GM21825 (cell line): Measurements from ENCODE around the gene TIPRL.
"Not testable (repeated sequence)": the region's sequence is repeated elsewhere in the genome, so short reads cannot be mapped to it uniquely, and the experiment has no call there.

Experiments
- ATAC-seq: cut with Tn5 transposase; IDR thresholded peaks from one replicate; pipeline ENCODE4 v1.9.1; 2021; ENCODE audit warnings: mild to moderate bottlenecking, moderate library complexity; ENCODE audit not compliant: unreplicated experiment

TIPRL gene

DNA sequence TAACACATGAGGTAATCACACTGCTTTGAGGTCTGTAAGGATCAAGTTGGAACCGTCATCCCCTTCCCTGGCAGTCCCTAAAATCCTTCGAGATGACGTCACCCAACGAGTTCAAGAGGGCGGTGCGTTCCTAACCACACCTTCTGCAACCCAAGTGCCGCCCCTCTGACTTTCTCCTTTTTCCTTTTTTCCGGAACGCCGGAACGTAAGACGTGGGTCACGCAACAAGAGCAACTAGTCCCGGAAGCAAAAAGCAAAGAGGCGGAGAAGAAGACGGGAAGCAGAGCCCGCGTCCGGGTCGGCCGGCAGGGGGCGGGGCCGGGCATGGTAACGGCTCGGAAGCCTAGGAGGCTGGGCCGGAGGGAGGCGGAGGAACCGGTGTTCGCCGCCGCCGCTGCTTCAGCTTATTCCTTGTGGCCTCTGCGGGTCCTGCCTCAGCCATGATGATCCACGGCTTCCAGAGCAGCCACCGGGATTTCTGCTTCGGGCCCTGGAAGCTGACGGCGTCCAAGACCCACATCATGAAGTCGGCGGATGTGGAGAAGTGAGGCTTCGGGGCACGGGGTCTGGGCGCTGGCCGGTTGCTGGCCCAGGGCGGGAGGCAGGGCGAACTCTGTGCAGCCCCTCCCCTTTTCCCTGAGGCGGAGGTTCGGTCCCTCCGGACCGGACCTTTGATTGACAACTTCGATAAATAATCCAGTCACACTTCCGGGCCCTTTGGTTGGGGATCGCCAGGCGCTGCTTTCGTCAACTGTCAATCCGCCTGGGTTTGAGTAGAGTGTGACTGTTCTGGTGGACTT lies at the start of gene TIPRL:
TIPRL (plus strand) TSS at position 325 of the 800 bp plus-strand sequence; CDS start at position 441, 116 bp downstream.
- peak; percentile 92 for ATAC-seq

DNA sequence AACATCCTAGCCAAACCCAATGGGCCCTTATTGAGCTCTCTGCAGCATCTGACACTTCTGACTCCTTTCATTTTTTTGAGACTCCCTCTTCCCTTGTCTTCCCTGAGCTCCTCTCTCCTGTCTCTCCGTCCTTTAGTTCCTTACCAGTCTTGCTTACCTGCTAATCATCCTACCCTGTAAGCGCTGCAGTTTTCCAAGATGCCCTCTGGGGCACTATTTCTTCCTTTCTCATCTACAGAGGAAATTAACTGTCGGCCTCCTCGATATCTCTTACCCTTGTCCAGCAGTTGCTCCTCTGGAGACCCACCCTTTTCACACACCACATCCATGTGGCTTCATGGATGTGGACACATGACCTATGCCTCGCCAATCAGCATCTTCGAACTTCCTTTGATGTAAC lies 48.8 kb upstream of the TIPRL start:
- ATAC-seq, result no peak

DNA sequence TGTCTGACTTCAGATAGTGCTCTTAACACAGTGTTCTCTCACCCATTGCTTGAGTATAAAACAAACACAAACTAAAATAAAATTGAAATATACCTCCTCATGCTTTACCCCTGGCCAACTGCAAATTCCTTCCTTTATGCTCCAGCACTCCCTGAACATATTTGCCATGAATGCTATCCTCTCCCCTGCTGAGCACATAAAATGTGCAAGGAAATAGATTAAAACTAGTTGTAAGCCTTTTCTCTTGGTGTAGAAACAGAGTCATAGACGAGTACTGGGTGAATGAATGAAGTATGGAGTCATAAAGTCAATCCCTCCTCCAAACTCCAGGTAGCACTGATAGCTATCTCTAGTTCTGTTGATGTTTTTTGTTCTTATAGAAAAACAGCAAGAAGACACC lies 44.6 kb upstream of the TIPRL start:
- ATAC-seq, result no peak

DNA sequence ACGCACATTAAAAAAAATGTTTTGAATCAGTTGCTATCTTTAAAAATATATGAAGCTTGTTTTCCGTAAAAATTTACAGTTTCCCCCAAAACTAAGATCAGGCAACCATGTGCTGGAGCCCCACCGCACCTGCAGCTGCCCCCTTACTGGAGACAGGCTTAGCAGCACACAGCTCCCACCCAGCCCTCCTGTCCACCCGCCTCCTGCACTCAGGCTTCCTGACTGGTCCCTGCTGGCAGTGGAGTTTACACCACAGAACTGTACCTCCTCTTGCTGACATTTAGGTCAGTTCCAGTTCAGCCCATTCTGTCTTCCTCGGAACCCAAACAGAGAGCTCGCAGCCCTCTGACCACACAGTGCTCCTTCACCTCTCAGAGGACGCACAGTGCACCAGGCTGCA lies 44.1 kb upstream of the TIPRL start:
- no peak for ATAC-seq

DNA sequence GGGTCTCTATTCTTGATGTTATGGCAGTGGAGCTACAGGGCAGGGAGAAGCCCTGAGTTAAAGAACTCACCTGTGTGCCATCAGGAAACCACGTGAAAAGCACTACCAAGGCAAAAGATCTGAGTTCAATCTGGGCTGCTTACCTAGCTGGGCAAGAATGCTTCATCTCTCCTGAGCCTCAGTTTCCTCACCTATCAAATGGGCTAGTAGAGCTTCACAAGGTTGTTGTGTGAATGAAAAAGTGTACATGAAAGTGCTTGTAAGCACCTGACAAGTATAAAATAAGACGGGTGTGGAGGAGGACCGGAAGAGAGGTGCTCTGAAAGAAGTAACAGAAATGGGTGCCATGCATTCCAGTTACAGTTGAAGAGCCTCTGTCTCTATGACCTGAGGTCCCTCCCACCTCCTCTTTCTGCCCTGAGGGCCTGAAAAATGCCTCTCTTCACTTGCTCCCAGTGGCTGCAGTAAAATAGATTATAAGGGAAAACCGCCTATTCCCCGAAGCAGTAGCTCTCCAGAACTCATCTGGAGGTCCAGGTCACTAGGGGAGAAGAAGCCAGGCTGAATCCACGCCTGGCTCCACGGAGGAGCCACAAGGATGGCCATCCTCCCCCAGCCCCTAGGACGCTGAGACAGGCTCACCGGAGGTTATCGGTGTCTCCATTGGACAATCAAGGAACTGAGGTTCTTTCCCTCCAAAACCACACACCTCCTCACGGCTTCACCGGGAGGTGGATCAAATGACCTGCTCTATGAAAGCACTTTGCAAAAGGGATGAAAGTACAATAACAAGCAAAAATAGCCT lies 43.4 kb upstream of the TIPRL start:
- ATAC-seq, result no peak

DNA sequence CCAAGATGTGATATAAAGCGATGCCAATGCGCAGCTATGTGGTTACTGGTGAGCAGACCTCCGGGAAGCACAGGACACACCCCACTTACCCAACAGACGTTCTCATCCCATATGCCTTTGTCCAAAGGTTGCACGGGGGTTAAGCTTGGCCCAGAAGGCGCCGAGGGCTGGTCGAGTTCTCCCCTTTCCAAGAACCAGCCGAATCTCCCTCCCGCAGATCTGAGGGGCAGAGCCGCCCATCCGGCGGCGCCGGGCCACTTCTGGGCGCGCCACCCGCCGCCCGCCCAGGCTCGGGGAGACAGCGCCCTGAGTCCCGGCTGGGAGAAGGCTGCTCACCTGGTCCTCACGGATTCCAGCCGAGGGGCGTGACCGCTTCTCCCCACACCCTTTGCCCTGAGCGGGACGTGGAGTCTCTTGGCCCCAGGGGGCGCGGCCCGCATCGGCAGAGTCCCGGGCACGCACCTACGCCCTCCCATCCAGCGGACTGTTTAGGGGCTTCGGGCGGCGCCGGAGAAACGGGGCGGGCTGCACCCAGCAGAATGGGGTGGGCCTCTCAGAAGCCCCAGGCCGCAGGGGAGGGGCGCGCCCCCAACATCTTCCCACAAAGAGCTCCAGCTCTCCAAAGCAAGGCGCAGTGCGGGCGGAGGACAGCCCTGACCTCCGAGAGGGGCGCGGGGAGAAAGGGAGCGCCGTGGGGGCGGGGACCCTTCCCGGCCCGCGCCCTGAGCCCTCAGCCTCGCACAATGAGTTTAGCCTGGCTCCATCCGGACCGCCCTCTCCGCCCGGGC lies 42.6 kb upstream of the TIPRL start:
- ATAC-seq, result no peak

DNA sequence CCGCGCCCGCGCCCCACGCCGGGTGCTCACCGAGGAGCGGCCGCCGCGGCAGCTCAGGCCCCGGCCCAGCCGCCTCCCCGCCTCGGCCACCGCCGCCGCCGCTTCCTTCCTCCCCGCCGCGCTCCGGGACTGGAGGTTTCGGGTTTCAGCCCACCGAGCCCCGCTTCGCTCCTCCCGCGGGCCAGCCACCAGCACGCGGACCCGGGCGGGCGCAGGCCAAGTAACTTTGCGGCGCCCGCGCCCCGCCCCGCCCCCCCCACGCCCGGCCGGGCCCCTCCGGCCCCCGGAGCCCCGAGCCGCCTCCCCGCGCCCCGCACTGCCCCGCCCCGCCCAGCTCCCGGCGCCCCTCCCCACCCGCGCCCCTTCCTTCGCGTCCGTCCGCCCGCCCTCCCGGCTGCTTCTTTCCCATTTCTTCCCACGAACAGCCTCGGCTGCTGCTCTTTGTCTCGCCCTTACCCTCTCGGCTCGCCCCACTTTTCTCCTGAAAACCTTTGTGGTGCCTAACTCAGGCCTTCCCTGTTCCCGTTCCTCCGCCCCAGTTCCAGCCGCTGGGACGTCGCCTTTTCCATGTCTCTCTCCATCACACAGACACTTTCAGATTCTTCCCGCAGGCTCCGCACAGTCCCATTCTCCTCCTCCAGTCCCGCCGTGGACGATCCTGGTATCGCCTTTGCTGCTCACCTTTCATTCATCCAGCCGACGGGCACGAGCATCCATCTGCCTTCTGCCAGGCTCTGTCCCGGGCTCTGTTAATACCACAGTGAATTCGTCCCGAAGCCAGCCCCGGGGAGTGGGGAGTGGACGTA lies 41.9 kb upstream of the TIPRL start, which contains the start of gene GPR161:
GPR161 (minus strand) TSS at position 222 of the 806 bp plus-strand sequence. CDS start 32,080 bp downstream, outside the sequence.
- ATAC-seq, result no peak

DNA sequence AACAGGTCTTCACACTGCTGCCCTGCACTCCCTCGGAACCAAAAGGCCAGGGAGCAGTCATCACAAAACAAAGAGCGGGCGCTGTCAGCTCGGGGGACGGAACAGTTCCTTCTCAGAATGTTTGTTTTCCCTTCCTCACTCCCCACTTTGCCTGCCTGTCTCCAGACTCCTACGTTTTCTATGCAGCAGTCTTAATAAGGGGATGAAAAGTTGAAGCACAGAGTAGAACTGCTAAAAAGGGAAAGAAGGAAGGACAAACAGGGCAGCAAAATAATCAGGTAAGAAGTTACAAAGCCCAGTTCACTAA lies 41.3 kb upstream of the TIPRL start:
- ATAC-seq, result no peak

DNA sequence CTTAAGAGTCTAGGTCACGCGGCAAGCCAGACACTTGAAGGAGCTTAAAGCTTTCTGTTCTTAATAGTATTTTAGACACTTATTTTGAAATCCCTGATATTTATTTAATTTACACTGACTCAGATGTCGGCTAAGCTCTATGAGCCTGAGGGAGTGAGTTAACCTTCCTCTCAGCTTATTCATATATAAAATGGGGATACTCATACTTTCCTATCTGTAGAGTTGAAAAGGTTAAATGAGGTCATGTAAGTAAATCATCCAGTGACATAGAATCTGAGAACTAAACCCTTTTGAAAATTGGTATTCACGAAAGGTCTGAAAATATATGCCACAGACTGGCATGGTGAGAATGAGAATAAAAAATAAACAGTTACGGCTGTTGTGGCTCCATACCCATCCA lies 40.6 kb upstream of the TIPRL start:
- no peak for ATAC-seq

DNA sequence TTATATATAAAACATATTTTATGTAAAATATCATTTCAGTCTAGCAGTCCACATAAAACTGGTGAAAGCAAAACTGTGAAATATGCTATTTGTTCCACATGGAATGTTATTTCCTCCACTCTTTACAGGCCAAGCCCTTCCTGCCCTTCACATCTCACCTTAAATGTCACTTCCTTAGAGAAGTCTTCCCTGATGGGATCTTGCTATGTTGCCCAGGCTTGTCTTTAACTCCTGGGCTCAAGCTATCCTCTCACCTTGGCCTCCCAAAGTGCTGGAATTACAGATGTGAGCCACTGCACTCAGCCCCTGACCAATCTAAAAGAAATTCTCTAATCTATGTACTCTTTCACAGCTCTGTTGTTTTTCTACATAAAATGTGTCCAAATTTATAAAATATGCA lies 39.7 kb upstream of the TIPRL start:
- no peak for ATAC-seq

DNA sequence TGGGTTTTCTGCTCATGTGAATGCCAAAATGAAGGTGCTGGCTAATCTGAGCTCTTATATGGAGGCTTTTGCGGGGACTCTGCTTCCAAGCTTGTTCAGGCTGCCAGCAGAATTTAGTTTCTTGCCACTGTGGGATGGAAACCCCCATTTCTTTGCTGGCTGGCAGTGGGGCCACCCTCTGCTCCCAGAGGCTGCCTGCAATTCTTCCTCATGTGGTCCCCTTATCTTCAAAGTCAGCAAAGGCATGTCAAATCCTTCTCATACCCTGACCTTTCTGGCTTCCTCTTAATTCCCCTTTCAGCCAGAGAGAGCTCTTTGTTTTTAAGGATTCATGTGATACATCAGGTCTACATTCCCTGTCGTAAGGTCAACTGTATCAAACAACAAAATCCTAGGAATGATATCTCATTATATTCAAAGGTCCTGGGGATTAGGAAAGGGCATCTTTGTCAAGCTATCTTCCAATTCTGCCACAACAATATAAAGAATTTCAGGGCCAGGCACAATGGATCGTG lies 36.8 kb upstream of the TIPRL start:
- ATAC-seq, result no peak

DNA sequence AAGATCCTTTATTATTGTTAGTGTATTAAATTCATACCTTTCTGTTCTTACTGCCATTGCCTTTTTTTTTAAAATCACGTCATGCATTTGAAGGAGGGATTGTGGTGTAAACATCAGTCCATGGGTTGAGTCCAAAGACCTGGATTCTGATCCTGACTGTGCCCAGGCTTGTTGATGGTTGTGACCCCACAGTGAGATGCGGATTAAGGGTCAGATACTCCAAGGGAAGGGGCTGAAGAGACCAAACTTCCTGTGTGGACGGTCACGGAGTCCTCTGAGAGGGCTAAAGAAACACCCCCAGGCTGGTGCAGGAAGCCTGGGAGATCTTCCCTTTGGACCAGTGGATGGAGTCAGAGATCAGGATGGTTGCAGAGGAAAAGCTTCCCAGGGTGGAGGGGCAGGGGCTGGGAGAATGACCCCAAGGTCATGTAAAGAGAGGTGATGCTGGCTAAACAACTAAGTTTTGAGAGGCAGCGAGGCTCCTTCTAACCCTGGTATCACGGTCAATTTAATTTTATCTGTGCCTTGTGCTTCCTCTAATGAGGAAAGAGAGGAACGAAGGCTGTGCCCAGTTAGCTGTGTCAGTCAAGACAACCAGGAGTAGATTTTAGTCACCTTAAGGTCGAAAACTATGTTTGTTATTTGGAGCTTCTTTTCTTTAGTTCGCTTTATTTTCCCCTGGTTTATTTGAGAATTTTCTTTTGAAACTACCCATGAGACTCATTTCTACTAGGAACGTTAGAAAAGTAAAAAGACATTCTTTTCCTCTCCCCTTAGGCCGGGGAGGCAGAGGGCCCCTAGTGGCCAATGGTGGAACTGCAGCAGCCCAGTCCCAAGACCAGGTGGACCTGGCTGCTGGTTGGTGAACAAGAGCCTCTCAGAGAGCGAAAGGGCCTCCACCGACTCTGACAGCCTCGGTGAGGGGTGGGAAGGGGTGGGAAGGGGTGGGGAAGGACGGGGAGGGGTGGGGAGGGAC lies 33.3 kb upstream of the TIPRL start:
- peak; percentile 94 for ATAC-seq

DNA sequence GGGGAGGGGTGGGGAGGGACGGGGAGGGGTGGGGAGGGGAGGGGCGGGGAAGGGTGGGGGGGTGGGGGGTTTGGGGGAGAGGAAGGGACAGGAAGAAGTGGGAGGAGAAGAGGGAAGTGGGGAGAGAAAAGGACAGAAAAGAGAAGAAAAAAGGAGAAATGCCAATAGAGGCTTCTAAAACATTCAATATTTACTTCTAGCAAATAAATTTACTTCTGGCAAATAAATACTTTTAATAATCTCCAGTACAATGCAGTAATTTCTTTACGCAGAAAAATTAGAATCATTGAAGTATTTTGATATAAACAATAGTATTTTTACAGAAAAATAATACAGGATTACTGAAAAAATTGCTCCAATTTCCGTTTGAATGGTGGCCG lies 32.6 kb upstream of the TIPRL start:
- ATAC-seq, result no peak

DNA sequence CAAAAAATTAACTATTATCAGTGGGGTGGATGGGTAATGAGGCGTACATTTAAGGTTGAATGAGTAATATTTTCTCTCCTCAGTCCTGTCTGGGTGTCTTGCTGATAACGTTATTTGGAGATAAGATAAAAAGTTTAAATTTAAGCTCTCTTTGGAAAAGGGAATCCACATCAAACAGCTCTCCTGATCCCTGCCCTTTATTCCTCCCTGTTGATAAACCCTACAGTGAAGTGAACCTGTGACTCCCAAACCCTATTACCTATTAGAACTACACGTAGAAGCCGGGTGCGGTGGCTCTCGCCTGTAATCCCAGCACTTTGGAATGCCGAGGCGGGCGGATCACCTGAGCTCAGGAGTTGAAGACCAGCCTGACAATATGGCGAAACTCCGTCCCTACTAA lies 32.1 kb upstream of the TIPRL start:
- ATAC-seq, result no peak

DNA sequence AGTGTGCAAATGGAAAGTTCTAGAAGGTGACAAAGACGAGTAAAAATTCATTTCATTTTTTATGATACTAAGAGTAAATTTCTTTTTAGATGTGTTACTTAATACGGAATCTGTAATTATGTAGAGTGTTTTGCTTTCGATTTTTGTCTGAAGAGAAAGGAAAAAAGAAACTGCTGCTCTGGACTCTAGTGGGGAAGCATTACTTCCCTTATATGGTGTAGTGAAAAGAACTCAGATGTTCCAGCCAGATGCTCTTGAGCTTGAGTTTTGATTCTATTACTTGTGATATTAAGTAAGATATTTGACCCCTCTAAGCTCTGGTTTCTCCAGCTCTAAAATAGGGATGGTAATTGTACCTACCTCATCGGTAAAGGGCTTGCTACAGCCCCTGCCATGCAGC lies 29.8 kb upstream of the TIPRL start:
- peak; percentile 48 for ATAC-seq

DNA sequence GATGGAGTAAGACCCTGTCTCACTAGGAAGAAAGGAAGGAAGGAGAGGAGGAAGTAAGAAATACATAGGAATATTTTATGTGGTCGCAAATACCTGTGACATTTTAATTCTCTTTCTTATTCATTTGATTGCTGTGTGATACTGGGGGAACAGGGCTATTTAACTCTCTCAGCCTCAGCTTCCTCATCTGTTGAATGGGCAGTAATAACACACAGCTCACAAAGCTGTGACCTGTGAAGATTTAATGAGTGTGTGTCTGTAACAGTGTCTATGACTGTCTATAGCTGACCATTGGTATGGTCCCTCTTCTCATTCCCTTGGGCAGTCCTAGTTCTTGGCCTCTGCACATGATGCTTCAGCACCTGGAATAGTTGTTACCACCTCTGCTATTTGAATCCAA lies 28.5 kb upstream of the TIPRL start:
- no peak for ATAC-seq

DNA sequence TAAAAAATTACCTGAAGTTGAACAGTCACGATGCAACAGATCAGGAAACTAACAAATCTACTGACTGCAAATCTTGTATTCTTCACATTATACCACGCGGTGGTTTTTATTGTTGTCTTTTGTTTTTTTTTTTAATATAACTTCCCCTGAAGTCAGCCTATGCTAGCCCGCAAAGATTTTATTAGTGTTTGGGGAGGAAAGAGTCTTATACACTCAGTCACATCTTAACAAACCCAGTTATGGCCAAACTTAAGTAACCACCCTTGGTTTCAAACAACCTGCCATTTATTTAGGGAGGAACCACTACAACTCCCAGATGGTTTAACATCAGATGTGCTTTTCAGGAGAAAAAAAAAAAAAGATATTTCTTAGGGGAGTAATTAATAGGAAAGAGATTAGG lies 26.8 kb upstream of the TIPRL start:
- ATAC-seq, result no peak

DNA sequence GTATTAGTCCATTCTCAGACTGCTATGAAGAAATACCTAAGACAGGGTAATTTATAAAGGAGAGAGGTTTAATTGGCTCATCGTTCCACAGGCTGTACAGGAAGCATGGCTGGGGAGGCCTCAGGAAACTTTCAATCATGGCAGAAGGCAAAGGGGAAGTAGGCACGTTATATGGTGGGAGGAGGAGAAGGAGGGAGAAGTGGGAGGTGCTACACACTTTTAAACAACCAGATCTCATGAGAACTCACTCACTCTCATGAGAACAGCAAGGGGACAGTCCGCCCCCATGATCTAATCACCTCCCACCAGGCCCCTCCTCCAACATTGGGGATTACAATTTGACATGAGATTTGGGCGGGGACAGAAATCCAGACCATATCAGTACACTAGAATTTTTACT lies 24.1 kb upstream of the TIPRL start:
- not testable (repeated sequence) for ATAC-seq

DNA sequence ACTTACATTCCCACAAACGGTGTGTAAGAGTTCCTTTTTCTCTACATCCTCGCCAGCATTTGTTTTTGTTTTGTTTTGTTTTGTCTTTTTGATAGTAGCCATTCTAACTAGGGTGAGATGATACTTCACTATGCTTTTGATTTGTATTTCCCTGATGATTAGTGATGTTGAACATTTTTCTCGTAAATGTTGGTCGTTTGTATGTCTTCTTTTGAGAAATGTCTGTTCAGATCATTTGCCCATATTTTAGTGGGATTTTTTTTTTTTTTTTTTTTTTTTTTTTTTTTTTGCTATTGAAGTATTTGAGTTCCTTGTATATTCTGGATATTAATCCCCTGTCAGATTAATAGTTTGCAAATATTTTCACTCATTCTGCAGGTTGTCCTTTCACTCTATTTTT lies 22.9 kb upstream of the TIPRL start:
- no peak for ATAC-seq
